ENCODE measurements around the gene LRRK2.

DNA sequence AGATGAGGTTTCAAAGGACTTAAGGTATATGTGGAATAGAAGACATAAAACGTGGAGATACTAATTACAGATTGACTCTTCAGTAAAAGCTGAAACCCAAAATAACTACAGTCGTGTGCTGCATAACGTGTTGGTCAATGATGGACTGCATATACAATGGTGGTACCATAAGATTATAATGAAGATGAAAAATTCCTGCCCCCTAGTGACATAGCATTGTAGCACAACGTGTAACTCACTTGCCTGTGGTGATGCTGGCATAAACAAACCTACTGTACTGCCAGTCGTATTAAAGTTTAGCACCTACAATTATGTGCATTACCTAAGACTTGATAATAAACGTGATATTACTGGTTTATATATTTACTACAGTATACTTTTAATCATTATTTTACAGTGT is 150.3 kb downstream of the LRRK2 start:
- TF ChIP-seq POLR2A (IDR thresholded peaks at IDR 0.05) (no peak), CTCF (IDR thresholded peaks at IDR 0.05 in 4 of 5, conservative IDR thresholded peaks at IDR 0.05 in 1 of 5) (no peak)

All from gastrocnemius medialis (tissue), 4 donors.